HAP-1 (cell line): ENCODE measurements around the gene NTRK3.

Experiments used
- DNase-seq, 2 experiments: peaks; one replicate each; pipeline ENCODE4 v3.0.0-alpha.2; 2016 to 2020; ENCODE audit warnings: low spot score in 2 of 2
- H3K27me3 ChIP-seq: fragments of 250-450 bp; sonication (Bioruptor Pico); 2 replicates; pipeline ENCODE4 v1.5.1; 2020; ENCODE audit warnings: low read depth, mild to moderate bottlenecking, moderate library complexity
- H3K36me3 ChIP-seq: fragments of 250-450 bp; sonication (Bioruptor Pico); replicated peaks from 2 replicates; pipeline ENCODE4 v1.5.1; 2020; ENCODE audit warnings: mild to moderate bottlenecking
- H3K4me1 ChIP-seq: fragments of 250-450 bp; sonication (Bioruptor Pico); 2 replicates; pipeline ENCODE4 v1.5.1; 2020; ENCODE audit warnings: mild to moderate bottlenecking
- H3K4me3 ChIP-seq: fragments of 250-450 bp; sonication (Bioruptor Pico); 2 replicates; pipeline ENCODE4 v1.5.1; 2020; ENCODE audit warnings: mild to moderate bottlenecking, moderate library complexity
- H3K9me3 ChIP-seq: fragments of 250-450 bp; sonication (Bioruptor Pico); 2 replicates; pipeline ENCODE4 v1.5.1; 2020; ENCODE audit warnings: mild to moderate bottlenecking, moderate library complexity
- in situ Hi-C: fragments of 300-500 bp; cut with MboI; formaldehyde crosslinking; loops from 3 replicates; pipeline ENCODE4 v1.14.3; 2020; ENCODE audit warnings: low sequenced_read_pairs, inconsistent platforms, mixed read lengths

Gene NTRK3

DNA sequence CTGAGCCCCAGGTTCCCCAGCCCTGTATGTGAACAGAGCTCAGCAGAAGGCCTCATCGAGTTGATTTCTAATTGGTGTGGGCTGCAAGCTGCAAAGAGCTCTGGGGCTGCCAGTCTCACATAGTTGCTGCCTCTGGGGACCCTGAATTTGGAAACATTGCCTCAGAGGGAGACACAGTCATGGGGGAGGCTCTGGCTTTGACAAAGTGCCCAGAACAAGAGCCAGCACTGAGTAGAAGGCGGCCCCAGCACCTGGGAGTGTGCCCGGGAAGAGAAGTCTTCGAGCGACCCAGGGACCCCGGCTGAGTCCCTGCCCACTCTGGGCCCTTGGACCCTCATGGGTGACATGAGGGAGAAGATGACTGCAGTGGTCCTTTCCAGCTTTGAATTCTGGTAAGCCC lies 7.3 kb downstream of the NTRK3 start:
- in situ Hi-C loops: no loop called here
- Histone ChIP-seq H3K4me1 (no peaks in the 10 kb centered on the region), H3K27me3 (peaks cover 18% of the 10 kb centered on the region), H3K4me3 (no peak overlapping the region), H3K9me3 (no peaks in the 10 kb centered on the region), H3K36me3 (no peaks in the 10 kb centered on the region)
- DNase-seq: no peak

- Histone ChIP-seq H3K9me3 (no peaks in the 10 kb centered on the region), H3K36me3 (no peaks in the 10 kb centered on the region), H3K27me3 (0 out of 2 replicates have a peak, but pooled peaks cover 5% of the 10 kb centered on the region), H3K4me3 (no peak overlapping the region), H3K4me1 (no peaks in the 10 kb centered on the region)
- in situ Hi-C loops: no loop called here
- no peak for DNase-seq
Observed at GRCh38 chr15:88247914-88248313, 8.6 kb downstream of the NTRK3 start.

DNA sequence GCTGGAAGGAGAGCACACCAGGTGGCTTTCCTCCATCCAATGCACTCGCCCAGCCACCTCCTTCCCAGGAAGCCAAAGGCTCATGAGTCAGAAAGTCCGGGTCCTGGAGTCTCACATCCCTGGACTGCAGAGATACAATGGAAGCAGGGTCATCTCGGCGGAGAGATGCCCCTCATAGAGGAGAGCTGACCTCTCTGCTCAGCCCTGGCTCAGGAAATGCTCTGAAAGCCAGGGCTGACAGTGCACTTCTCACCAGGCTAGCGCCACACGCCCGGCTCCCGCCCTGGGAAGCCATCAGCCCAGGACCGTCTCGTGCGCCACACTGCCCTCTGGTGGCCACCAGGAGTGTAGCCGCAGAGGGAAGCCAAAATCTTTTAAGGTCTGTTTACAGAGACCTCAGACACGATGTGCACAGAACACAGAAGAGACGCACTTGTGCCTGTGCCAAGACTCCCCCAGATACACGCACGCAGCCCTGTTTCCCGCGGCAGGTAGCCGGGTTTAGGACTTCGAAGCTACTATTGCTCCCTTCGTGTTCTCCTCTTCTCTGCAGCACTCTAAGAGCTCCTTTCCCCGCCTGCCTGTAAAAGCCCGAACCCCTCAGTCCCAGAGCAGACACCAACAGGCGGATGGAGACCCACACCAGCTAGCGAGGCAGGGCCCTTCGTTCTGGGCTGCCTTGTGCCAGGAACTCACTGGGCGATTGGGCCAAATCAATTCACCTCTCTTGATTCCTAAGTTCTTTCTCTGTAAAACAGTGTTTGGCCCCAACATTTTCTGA lies 9.7 kb downstream of the NTRK3 start:
- in situ Hi-C loops: no loop called here
- no peaks in the 10 kb centered on the region for H3K9me3 ChIP-seq
- peak; percentile 82 to 88 for DNase-seq
- no peaks in the 10 kb centered on the region for H3K36me3 ChIP-seq
- no peaks in the 10 kb centered on the region for H3K4me1 ChIP-seq
- no peaks in the 10 kb centered on the region for H3K27me3 ChIP-seq
- no peak overlapping the region for H3K4me3 ChIP-seq

DNA sequence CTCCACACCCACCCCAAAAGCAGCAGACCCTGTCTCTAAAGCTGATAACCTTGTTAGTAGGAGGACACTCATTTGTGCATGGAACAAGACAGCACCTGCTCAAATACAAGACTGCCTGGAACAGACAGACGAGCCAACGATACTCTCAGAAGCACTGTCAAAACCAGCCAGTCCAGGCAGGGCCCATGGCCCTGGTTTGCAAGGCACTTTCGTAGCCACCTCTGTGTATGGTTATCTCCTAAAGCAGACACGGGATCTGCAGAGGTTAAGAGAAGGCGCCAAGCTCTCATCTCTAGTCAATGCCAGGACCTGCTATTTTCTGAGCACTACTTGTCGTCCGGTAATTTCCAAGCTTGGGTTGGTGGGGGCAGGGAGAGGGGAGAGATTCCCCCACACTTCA lies 10.5 kb downstream of the NTRK3 start:
- DNase-seq: no peak
- in situ Hi-C loops: no loop called here

GRCh38 chr15:88243895-88244787 lies 12.4 kb downstream of the NTRK3 start:
- DNase-seq: peak; percentile 32 to 65
- Histone ChIP-seq H3K36me3 (no peaks in the 10 kb centered on the region), H3K4me1 (no peaks in the 10 kb centered on the region), H3K9me3 (no peaks in the 10 kb centered on the region), H3K4me3 (no peak overlapping the region), H3K27me3 (no peaks in the 10 kb centered on the region)
- in situ Hi-C loops: no loop called here

More for the DNA sequence above, 10.5 kb downstream of the NTRK3 start:
- Histone ChIP-seq H3K36me3 (no peaks in the 10 kb centered on the region), H3K4me3 (no peak overlapping the region), H3K27me3 (no peaks in the 10 kb centered on the region), H3K9me3 (no peaks in the 10 kb centered on the region), H3K4me1 (no peaks in the 10 kb centered on the region)

DNA sequence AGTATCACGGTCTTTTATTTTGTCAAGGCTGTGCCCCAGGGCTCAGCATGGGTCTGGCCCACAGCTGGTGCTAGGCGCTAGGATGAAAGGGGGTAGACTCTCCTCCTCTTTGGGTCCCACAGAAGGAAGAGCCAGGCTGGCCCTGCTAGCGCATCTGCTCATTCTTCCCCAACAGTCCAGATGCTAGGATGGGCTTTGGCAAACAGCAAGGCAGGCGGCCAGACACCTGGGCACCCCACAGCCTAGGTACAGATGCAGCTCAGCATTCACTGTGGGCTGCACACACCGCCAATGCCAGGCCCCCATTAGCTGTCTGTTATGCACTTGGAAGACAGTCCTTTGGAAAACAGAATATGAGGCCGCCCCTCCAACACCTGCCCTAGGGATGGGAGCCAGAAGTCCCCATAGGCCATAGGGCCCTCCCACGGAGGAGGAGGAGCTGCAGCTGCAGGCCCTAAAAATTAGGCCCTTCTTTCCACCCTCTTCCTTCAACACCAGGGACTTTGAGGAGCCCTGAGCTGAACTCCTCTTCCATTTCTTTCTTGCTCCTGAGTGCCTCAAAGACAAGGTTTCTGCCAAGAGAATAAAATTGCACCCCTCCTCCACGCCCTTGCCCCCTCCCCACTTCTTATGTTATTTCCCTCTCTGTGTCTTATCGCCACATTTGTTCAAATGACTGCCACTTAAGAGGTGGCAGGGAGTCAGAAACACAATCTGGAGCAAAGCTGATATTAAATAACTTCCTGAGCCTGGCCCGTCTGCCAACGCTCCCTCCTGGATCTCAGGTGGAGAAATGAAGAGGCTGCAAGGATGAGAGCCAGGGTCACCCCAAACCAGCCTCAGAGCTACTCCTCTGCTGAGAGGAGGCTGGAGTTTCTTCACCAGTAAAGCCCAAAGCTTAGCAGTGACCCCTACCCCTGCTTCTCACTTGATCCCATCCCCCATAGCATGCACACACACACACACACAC lies 13.7 kb downstream of the NTRK3 start:
- H3K9me3 ChIP-seq: no peaks in the 10 kb centered on the region
- H3K27me3 ChIP-seq: no peaks in the 10 kb centered on the region
- H3K36me3 ChIP-seq: no peaks in the 10 kb centered on the region
- in situ Hi-C loops: no loop called here
- no peak overlapping the region for H3K4me3 ChIP-seq
- no peaks in the 10 kb centered on the region for H3K4me1 ChIP-seq
- no peak for DNase-seq

- Histone ChIP-seq H3K27me3 (no peaks in the 10 kb centered on the region), H3K4me1 (no peaks in the 10 kb centered on the region), H3K36me3 (no peaks in the 10 kb centered on the region), H3K4me3 (no peak overlapping the region), H3K9me3 (no peaks in the 10 kb centered on the region)
- in situ Hi-C loops: no loop called here
- no peak for DNase-seq
Observed at GRCh38 chr15:88241461-88241860, 15.1 kb downstream of the NTRK3 start.

DNA sequence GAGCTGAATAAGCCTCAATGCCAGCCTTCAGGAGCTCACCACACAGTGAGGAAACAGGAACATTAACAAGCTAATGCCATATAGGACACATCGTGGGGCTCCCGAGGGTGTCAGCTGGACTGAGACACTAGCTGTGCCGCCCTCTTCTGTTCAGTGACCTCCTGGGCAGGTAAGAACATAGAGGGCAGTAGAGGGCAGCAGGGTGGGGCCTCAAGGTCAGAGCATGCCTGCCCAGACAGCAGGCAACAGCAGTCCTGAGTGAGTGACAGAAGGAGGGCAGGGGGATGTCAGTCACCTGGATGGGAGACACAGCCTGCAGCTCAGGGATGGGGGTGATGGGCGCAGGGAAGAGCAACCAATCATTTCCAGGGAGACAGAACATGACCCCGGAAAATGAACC lies 15.5 kb downstream of the NTRK3 start:
- no peaks in the 10 kb centered on the region for H3K27me3 ChIP-seq
- in situ Hi-C loops: no loop called here
- no peak overlapping the region for H3K4me3 ChIP-seq
- no peak for DNase-seq
- H3K9me3 ChIP-seq: no peaks in the 10 kb centered on the region
- no peaks in the 10 kb centered on the region for H3K4me1 ChIP-seq
- H3K36me3 ChIP-seq: no peaks in the 10 kb centered on the region

DNA sequence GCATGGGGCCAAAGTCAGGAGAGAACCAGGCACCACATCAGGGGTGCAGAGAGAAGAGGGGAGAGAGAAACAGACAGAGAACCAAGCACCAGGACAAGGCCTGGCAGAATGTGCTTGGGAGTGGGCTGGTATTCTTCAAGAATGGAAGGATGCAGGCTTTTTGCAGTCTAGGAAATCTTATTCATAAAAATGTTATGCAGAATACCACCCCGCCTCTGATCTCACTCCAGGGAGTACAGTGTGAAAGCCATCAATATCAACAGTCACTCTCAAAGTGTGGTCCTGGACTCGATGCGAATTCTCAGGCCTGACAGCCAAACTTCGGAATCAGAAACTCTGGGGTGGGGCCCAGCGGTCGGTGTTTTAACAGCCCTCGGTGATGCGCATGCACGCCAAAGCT lies 16.9 kb downstream of the NTRK3 start:
- H3K36me3 ChIP-seq: no peaks in the 10 kb centered on the region
- DNase-seq: no peak
- H3K27me3 ChIP-seq: no peaks in the 10 kb centered on the region
- no peaks in the 10 kb centered on the region for H3K4me1 ChIP-seq
- no peak overlapping the region for H3K4me3 ChIP-seq
- in situ Hi-C loops: no loop called here
- H3K9me3 ChIP-seq: no peaks in the 10 kb centered on the region

DNA sequence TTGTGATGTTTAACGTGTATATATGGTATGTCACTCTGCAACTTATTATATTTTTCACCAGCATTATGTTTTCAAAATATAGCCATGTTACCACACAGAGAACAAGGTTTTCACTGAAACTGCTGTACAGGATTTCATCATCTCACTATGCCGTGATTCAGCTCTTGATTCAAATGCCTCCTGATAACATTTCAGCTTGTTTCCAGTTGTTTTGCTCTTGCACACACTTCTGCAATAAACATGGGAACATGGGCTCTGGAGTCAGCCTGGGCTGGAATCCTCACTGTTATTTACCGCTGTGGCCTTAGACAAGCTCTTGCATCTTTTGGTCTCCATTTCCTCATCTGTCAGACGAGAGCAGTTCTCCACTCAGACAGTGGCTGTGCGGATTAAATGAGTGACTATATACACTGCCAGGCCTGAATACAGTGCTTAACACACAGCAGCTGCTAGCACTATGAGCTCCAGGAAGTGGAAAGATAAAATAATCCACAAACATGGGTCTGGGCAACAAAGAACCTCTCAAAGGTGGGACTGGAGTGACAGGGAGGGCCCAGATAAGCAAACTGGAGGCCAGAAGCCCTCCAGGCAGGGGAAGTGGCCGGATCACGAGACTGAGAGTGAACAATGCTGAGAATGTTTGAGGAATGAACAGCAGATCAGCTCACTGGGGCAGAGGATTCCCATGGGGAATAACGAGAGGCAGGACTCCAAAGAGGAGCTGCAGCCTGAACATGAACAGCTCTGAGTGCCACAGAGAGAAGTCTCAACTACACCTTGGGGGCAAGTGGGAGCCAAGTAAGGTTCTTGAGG lies 17.7 kb downstream of the NTRK3 start:
- H3K27me3 ChIP-seq: peaks cover under 1% of the 10 kb centered on the region; the same call in 1 of the 2 replicates
- H3K36me3 ChIP-seq: no peaks in the 10 kb centered on the region
- H3K4me1 ChIP-seq: no peaks in the 10 kb centered on the region
- DNase-seq: no peak
- in situ Hi-C loops: no loop called here
- no peak overlapping the region for H3K4me3 ChIP-seq
- no peaks in the 10 kb centered on the region for H3K9me3 ChIP-seq

- Histone ChIP-seq H3K27me3 (peaks cover 9% of the 10 kb centered on the region; the same call in 1 of the 2 replicates), H3K4me1 (no peaks in the 10 kb centered on the region), H3K9me3 (no peaks in the 10 kb centered on the region), H3K36me3 (no peaks in the 10 kb centered on the region), H3K4me3 (no peak overlapping the region)
- DNase-seq: no peak
- in situ Hi-C loops: no loop called here
Observed at GRCh38 chr15:88234711-88235110, 21.8 kb downstream of the NTRK3 start.

- in situ Hi-C loops: no loop called here
- Histone ChIP-seq H3K36me3 (no peaks in the 10 kb centered on the region), H3K4me3 (no peak overlapping the region), H3K27me3 (peaks cover 9% of the 10 kb centered on the region; the same call in 1 of the 2 replicates), H3K4me1 (no peaks in the 10 kb centered on the region), H3K9me3 (no peaks in the 10 kb centered on the region)
- no peak for DNase-seq
Observed at GRCh38 chr15:88233921-88234320, 22.6 kb downstream of the NTRK3 start.

- Histone ChIP-seq H3K4me3 (no peak overlapping the region), H3K9me3 (no peaks in the 10 kb centered on the region), H3K27me3 (peaks cover 9% of the 10 kb centered on the region; the same call in 1 of the 2 replicates), H3K36me3 (no peaks in the 10 kb centered on the region), H3K4me1 (no peaks in the 10 kb centered on the region)
- in situ Hi-C loops: no loop called here
- no peak for DNase-seq
Observed at GRCh38 chr15:88232771-88233201, 23.8 kb downstream of the NTRK3 start.
